Astrocyte of the hippocampus (primary cell): ENCODE measurements around the gene MAP3K8.
"Not testable (repeated sequence)": the region's sequence is repeated elsewhere in the genome, so short reads cannot be mapped to it uniquely, and the experiment has no call there.

Source experiments
- DNase-seq: peaks from one replicate; pipeline ENCODE4 v3.0.0; 2011; ENCODE audit warnings: low read depth, low spot score

The MAP3K8 gene

GRCh38 chr10:30447125-30447799, 13.3 kb downstream of the MAP3K8 start:
- DNase-seq, result no peak

- DNase-seq, result no peak
These were observed 14.1 kb downstream of the MAP3K8 start for GRCh38 chr10:30448092-30448491.

GRCh38 chr10:30453764-30454527, 20.0 kb downstream of the MAP3K8 start:
- no peak for DNase-seq

- peak; percentile 72 for DNase-seq
These were observed 20.9 kb downstream of the MAP3K8 start for GRCh38 chr10:30454744-30455510.

GRCh38 chr10:30455816-30456215, 21.8 kb downstream of the MAP3K8 start:
- no peak for DNase-seq

- no peak for DNase-seq
These were observed 22.3 kb downstream of the MAP3K8 start for GRCh38 chr10:30456266-30456665.

GRCh38 chr10:30459283-30459682, 25.3 kb downstream of the MAP3K8 start:
- no peak for DNase-seq

- DNase-seq, result no peak
These were observed 26.1 kb downstream of the MAP3K8 start for GRCh38 chr10:30460121-30460520.

GRCh38 chr10:30462513-30462912, 28.5 kb downstream of the MAP3K8 start:
- no peak for DNase-seq

- peak; percentile 16 for DNase-seq
These were observed 30.0 kb downstream of the MAP3K8 start for GRCh38 chr10:30463944-30464451.

- no peak for DNase-seq
These were observed 30.7 kb downstream of the MAP3K8 start for GRCh38 chr10:30464675-30465074.

- DNase-seq, result no peak
These were observed 32.5 kb downstream of the MAP3K8 start for GRCh38 chr10:30466445-30466844.

- DNase-seq, result no peak
These were observed 33.8 kb downstream of the MAP3K8 start for GRCh38 chr10:30467651-30468338.

GRCh38 chr10:30472414-30473155, 38.6 kb downstream of the MAP3K8 start:
- DNase-seq, result no peak

GRCh38 chr10:30475515-30475914, 41.5 kb downstream of the MAP3K8 start:
- not testable (repeated sequence) for DNase-seq

GRCh38 chr10:30476511-30477155, 42.6 kb downstream of the MAP3K8 start:
- no peak for DNase-seq

GRCh38 chr10:30479513-30479912, 45.5 kb downstream of the MAP3K8 start:
- not testable (repeated sequence) for DNase-seq

GRCh38 chr10:30481603-30482002, 47.6 kb downstream of the MAP3K8 start:
- no peak for DNase-seq

- DNase-seq, result no peak
These were observed 54.3 kb downstream of the MAP3K8 start for GRCh38 chr10:30488316-30488715.

GRCh38 chr10:30489346-30489745, 55.4 kb downstream of the MAP3K8 start:
- no peak for DNase-seq
